ENCODE data around the gene CAMK2B.

CAMK2B gene

DNA sequence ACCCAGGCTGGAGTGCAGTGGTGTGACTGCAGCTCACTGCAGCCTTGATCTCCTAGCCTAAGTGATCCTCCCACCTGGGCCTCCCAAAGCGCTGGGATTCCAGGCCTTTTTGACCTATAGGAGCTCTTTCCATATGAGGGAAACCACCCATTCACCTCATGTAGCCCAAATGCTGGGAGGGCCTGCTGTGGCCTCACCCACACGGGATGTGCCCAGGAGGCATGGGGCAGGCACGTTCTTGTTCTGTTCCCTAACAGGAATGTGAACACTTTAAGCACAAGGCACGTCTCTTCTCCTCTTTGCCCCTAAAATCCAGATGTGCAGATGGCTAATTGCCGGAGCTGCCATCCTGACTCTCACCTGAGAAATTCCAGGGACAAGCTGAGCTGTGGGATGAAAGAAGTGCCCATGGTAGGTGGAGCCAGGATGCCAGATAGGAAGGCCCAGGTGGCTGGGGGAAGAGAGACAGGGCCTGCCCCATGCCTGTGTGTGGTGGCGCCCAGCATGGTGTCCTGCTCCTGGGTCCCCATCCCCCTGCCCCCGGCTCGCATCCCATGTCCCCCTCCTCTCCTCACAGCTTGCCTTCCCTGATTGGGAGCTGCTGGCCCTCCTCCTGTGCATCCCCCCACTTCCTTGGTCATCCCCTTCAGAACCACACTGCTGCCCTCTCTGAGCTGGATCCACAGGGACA is 17.3 kb downstream of the CAMK2B start:
- DNase-seq = no peak

DNA sequence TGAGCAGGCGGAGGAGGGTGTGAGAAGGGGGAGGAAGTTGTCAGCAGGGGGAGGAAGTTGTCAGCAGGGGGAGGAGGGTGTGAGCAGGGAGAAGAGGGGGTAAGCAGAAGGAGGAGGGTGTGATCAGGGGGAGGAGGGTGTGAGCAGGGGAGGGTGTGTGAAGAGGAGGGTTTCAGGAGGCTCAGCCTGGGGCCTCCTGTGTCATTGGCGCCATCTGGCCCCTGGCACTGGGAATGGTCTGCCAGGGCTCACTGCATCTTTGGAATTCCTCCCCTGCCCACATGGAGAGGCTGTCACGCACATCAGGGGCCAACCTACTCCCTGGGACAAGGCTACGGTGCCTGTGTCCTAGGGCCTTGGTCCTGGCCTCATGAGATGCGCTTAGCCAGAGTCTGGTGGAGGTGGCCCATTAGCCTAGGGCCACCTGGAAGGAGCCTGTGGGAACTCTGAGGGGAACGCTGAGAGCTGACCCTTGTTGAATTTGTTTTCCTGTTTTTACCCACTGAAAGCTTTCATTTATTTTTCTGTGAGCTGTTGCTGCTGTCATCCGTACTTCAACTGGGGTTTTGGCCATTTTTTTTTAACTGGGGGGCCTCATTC is 18.0 kb downstream of the CAMK2B start:
- no peak for DNase-seq

DNA sequence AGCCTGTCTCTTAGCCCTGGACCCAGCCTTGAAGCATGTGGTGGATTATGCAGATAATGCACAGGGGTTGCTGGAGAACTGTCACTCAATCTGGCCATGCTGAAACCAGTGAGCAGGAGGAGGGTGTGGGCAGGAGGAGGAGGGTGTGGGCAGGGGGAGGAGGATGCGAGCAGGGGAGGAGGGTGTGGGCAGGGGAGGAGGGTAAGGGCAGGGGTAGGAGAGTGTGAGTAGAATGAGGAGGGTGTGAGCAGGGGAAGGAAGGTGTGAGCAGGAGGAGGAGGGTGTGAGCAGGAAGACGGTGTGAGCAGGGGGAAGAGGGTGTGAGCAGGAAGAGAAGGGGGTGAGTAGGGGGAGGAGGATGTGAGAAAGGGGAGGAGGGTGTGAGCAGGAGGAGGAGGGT is 18.8 kb downstream of the CAMK2B start:
- no peak for DNase-seq

DNA sequence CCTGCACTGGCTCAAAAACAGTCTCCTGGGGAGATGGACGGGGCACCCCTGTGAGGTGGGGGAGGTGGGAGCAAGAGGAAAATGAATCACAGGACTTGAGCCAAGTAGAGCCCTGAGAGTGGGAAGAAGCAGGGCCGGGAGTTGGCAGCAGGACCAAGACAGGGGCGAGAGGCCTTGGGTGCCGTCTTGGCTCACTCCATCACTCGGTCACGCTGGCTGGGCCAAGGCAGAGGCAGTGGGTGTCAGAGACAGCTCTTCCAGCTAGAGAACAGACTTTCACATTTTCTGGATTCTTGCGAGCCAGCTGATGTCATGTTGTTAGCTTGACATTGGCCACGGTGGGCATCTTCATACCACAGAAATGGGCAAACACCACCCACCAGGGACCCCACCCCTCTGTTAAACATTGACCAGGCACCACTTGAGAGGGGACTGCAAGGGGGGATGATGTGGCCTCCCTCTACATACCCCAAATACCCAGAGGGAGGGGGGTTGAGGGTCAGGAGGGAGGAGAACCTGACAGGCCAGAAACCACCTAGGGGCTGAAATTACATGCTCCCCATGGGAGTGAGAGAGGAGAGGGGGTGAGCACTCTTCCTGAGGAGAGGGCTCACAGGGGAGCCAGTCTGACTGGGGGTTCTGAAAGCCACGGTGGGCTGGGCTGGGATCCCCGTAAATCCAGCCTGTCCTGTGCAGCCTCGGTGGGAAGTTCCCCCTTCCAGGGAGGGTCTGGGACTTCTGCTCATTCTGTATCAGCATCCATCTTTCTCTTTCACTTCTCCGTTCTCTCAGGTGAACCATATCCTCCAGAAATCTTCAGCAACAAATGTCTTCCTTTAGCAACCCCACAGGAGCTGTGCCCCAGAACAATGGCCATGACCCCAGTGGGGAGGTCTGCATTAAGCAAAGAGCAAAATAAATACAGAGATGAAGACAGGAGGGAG is 19.6 kb downstream of the CAMK2B start:
- no peak for DNase-seq

DNA sequence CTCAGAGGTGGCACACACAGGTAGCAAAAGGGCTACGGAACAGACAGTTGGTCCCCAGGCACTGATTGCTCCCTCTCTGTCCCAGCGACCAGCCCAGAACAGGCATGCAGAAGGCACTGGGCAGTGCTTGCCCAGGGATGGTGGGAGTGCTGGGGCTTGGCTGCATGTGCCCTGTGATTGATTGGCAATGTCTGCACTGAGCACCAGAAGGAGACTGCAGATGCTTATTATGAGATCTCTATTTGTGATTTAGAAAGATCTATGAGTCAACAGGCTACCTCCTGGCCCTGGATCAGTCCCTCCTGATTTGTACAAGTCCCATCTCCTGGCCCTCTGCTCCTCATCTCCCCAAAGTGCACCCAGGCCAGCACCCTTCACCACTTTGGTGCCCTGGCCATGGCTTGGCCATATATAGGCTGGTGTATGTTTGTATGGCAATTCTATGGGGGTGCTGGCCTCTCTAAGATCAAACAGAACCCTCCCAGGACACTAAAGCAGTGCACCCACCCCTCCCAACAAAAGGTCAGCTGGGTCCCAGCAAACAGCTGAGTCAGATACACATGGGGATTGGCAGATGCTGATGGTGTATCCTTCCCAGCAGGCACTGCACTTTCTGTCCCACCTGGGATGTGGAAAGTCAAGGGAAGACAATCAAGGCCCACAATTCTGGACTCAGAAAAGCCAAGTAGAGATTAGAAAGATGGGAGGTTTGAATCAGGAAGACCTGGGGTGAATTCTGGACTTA is 30.9 kb downstream of the CAMK2B start:
- DNase-seq = no peak

DNA sequence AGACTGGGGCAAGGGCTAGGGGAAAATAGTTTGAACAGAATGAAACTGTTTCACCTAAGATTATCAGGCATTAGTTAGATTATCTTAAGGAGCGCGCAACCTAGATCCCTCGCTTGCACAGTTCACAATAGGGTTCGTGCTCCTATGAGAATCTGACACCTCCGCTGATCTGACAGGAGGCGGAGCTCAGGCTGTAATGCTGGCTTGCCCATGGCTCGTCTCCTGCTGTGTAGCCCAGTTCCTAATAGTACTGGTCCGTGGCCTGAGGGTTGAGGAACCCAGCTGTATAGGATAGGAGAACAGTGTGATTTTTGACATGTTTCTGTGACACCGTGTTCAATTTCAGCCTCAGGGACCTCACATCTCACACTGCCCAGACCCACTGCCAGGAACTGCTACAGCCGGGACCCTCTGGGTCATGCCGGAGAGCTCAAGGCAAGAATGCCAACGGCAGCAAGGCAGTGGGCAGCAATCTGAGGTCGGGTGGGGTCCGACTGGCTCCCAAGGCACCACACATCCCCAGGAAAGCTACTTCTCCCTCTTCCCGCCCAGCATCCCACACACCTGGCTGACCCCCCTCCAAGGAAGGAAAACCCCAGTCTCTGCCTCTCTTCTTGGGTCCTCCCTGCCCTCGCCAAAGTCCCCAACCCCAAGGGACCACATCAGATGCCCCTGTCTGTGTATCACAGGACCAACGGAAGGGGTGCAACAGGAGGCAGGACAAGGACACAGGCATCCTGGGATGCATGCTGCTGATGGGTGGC is 31.7 kb downstream of the CAMK2B start:
- no peak for DNase-seq

DNA sequence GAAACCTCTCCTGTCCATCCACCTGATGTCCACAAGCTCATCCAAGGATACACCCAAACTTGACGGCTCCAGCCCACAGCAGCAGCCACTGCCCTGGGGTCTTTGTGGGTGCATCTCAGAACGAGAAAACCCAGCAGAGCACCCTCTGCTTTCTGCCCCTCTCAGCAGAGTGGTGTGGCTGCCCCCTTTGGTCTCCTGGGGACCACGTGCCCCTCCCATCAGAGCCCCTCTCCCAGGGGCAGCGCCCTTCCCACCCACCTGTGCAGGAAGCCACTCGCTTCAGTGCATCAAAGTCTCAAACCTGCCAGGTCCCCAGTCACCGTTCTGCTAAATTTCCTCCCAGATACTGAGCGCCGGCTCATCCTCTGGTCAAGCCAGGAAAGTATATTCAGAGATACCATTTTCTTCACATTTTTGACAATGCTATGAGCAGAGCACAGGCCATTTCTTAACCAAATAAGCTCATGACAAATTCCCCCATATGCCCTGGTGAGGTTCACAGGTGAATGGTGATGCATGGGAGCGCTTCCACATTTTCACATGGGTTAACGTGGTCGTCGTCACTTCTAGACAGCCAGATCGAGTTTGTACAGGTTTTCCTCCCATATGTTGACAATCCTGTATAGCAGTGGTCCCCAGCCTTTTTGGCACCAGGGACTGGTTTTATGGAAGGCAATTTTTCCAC is 32.4 kb downstream of the CAMK2B start:
- no peak for DNase-seq

DNA sequence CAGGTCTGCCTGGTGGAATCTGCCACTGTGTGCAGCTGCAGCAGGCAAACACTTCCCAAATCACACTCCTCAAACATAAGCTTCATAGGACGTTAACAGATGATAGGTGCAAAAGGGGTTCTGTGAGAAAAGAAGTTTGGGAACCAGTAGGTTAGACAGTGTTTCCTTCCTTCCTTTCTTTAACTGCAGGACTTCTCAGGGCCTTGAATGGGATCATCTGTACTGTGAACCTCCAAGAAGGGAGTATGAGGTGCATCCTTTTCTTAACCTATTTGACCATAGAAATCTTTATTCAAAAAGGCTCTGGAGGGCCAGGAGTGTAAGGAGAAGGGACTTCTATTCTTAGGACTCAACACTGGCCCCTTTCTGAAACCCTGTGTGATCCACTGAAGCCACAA is 33.0 kb downstream of the CAMK2B start:
- DNase-seq = no peak

DNA sequence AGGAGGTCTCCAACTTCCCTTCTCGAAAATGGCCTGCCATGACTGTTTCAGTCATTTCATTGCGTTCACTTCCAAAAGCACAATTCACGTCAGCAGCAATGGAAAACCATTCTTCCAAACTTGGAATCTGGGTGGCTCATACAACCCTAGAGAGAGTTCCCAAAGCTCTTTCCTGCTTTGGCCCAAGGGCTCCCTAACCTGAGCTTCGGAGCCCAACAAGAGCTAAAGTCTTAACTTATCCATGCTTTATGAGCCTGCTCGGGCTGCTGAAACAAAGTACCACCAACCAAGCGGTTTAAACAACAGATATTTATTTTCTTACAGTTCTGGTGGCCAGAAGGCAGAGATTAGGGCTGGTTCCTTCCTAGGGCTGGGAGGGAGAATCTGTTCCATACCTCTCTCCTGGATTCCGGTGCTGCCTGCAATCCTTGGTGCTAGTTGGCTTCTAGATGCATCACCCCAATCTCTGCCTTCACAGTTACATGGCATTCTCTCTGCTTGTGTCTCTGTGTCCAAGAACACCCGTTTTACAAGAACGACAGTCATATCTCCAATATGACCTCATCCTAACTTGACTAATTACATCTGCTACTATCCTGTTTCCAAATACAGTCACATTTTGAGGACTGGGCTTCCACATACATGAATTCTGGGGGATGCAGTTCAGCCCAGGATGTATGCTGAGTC is 33.5 kb downstream of the CAMK2B start:
- no peak for DNase-seq

DNA sequence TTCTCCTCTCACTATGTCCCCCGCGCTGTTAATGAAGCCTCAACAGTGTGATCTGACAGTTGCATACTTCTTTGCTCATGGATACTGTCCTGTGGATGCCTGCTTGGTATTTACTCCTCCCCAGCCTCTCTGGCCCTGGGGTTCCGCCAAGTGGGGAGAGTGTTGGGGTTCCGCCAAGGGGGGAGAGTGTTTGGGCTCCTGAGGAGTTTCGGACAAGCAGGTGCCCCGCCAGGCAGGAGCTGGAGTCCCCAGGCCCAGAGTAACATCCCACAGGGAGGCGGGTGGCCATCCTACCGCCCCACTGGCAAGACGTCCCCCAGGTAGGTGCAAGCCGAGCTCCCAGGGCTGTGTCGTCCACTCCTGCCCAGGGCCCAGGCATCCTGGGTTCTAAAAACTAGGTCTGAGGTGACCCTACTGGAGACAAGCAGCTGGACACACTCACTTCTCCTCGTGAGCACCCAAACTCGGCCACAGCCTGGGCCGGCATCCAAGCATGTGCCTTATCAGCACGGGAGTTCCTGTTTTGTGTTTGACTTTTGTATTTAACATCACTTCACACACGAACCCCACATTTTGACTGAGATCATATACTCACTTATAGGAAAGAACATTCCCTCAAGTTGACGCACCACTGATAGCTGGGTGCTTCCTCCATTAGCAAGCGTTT is 34.2 kb downstream of the CAMK2B start:
- DNase-seq = no peak

DNA sequence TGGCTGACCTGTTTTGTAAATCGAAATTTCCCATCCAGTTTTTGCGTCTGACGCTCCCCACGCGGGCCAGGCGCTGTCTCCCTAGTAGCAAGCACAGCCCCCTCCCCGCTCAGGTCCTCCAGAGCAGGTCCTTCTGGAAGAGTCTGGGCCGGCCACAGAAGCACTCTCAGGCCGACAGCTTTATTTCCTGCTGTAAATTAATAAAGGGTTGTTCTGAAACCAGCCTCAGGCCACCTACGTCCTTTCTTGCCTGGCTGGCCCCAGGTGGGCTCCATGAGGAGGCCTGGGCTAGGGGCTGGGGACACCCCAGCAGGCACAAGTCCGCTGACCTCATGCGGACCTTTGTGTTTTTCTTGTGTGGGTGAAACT is 35.2 kb downstream of the CAMK2B start:
- DNase-seq = no peak

DNA sequence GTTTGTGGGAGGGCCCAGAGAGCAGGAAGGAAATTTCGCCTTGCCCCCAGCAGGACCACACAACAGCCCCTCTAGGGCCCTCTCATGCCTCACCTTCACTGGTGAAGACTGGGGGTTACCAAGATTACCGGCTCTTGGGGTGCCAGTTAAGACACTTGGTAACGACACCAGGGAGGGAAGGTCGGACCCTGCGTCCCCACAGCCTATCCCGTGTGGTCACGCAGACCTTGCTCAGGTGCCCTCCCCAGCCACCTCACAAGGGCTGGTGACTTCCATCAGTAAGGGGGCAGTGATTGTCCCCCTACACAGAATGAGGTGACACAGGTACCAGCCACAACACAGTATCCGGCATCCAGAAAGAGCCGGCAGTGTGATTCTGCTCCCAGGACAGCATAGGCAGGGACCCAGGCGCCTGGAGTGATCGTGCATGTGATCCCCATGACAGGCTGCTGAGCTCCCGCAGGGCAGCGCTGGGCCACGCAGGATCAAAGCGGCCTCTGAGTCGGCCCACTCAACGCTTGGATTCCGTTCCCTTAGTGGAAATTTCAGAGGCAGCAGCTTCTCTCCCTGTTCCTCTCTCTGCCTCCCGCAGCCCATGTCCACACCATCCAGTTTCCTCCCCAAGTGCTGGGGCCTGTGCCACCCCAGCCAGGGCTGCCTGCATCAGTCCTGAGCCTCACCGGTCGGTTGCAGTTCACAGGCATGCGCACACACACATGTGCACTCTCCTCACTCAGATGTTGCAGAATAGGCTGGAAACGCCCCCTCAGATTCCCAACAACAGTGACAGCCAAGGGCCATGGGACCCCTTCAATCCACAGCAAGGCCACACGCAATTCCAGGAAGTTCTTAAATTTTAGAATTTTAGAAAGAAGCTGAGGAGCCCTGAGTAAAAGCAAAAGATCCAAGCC is 35.8 kb downstream of the CAMK2B start:
- no peak for DNase-seq

DNA sequence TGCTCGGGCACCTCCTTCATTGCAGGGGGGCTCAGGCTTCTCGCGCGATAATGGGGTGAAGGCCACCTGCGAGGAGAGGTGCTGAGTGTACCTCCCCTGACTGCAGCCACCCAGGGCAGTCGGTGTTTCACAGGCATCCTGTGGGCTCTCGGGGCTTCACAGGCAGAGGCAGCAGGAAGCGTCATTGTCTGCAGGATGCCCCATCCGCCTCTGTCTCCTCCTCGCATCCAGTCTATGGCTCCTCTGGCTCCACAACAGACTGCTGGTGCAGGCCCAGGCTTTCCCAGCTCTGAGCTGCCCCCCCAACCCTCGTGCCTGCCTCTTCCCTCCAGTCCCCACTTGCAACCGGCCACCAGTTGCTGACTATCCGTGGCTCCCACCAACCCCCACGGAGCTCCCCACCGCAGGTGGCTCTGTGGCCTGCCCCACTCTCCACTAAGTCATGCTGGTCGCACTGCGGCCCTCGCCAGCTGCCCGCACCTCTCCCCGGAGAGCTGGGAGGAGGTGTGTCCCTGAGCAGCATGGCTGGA is 36.5 kb downstream of the CAMK2B start:
- no peak for DNase-seq

DNA sequence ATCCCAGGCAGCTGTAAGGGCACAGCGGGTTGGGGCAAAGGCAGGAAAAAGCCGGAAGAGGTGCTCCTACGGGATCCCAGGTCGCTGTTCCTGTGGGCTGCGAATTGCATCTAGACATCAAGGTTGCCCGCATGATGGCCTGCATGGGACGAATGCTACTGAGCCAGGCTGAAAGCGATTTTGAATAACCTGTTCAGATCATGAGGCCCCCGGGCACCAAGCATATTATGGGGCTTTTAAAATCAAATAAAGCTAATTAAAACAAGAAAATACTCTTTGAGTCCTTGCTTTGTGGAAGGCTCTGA is 37.1 kb downstream of the CAMK2B start:
- DNase-seq = no peak

DNA sequence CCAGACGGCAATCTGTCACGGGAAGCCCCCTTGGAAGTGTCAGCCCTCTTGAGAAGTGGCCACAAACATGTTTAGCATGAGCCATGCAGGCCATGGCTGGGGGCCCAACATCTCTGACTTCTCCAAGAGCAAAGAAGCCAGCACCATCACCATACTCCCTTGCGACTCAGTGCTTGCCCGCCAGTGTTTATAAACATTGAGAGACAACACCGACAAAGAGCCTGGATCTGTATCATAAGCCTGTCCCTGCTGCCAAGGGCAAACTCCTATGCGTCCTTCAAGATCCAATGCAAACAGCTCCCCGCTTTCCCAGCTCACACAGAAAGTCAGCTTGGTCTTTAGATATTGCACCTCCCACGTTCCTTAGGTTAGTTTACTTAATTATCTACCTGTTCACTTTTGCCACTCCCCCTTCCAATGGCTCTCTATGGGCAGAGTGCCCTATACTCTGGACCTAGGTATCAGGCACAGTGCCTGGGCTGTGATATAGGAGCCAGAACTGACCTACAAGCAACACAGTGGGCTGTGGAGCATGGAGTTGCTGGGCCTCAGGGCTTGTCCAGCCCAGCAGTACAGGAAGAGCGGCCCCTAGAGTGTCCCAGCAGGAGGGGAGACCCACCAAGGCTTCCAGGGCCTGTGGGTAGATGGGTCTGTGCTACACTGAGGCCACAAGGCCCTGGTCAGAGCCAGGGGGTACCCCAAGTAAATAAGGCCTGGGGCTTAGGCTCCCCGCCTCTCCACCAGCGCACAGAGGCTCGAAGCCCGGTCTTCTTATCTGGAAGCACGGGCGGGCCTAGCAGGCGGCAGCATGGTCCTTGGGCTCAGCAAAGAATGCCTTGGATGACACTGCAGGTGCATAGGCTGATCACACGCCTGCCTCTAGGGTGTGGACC is 37.7 kb downstream of the CAMK2B start:
- DNase-seq = no peak

DNA sequence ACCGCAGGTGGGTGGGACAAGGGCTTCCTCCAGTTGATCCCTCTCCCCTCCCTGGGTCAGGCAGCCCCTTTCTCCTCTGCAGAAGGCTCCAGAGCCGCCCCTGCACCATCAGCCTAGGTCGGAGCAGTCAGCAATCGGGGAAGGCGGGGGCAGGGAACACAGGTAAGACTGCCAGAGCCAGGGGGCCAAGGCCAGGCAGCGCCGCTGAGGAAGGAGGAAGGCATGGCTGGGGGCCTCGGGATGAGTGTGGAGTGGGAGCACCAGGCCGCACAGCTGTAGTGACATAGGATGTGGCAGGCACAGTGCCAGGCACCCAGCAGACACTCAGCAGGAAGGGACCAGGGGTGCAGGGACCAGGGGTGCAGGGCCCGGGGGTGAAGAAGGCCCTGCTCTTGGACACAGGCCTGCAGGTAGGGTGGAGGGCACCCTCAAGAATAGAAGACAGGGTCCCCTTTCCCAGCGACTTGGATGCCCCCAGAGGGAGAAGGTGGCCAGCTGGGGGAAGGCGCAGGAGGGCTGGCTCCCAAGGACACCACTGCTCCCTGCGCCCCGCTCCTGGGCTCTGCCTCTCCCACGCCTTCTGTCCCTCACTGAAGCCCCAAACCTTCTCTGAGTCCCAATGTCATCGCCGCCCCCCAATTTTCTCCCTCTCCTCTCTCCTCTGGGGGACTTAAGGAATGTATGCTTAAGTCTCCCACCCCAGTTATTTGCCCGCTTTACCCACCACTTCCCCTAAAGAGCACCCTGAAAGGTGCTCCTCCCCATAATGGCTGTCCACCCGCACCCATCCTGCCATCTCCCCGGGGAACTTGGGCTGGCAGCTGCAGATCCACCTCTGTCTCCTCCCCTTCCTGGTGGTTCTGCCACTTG is 38.5 kb downstream of the CAMK2B start:
- DNase-seq = no peak

DNA sequence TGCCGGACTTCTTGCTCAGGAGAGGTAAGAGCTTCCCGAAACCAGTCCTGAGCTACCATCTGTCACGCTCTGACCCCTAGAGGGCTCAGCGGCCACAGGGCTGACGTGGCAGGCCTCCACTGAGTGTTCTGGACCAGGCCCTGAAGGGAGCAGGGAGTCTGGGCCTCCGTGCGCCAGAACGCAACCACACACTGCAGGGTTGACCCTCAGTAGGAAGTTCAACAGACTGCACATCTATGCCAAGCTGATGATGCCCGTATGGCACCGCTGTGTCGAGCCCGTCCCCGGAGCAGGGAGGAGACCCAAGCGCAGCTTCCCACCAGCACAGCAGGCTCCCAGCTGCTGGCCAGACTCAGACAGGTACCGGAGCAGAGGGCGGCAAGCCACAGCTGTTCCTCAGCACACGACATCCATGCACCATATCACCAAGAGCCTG is 39.2 kb downstream of the CAMK2B start:
- DNase-seq = no peak
